Transverse colon (tissue), 4 donors: ENCODE measurements around the gene KCNN3. TPM values are rescaled to one million over a fixed set of nuclear protein-coding genes. Genes with fewer than 3 reads are reported as not detected.
A peak's percentile ranks its signal among the peaks of the same experiment; 100 is the strongest.

Experiments
- DNase-seq: peaks from one replicate; pipeline ENCODE4 v3.0.0-alpha.2; 2019
- H3K27ac ChIP-seq, 4 donors: fragments of 200-600 bp; sonication (generic); 2 replicates each; pipeline ENCODE4 v1.5.1; 2016 to 2018; ENCODE audit warnings: inconsistent platforms in 4 of 4
- H3K27me3 ChIP-seq: fragments of 200-600 bp; sonication (generic); 2 replicates; pipeline ENCODE4 v1.5.1; 2017; ENCODE audit warnings: inconsistent platforms
- H3K36me3 ChIP-seq, 4 donors: fragments of 200-600 bp; sonication (generic); 2 replicates each; pipeline ENCODE4 v1.5.1; 2017 to 2019; ENCODE audit warnings: inconsistent platforms in 4 of 4
- H3K4me1 ChIP-seq, 4 donors: fragments of 200-600 bp; sonication (generic); 2 replicates each; pipeline ENCODE4 v1.5.1; 2017 to 2020; ENCODE audit warnings: inconsistent platforms in 4 of 4
- H3K4me3 ChIP-seq, 4 donors: fragments of 200-600 bp; sonication (generic); 1 replicate in 1 of 4; 2 replicates in 3 of 4; pipeline versions ENCODE4 v1.5.1 to v1.6.1; 2017 to 2019; ENCODE audit warnings: inconsistent platforms in 4 of 4
- H3K9me3 ChIP-seq, 2 donors: fragments of 200-600 bp; sonication (generic); 2 replicates each; pipeline ENCODE4 v1.5.1; 2017 to 2019; ENCODE audit warnings: inconsistent platforms in 2 of 2
- CTCF ChIP-seq, 5 experiments: fragments of 200-600 bp in 3 of 5; fragments of 450-650 bp in 2 of 5; sonication (generic) in 3 of 5; IDR thresholded peaks; 1 replicate in 2 of 5; 2 replicates in 3 of 5; pipeline ENCODE4 v1.5.1; 2016 to 2017; ENCODE audit warnings: antibody characterized with exemption in 5 of 5, inconsistent platforms in 3 of 5, mild to moderate bottlenecking in 2 of 5, moderate library complexity in 1 of 5
- EP300 ChIP-seq: sonication (generic); formaldehyde crosslinking; IDR thresholded peaks from one replicate; pipeline ENCODE4 v1.6.1; 2017; ENCODE audit warnings: antibody characterized with exemption, low read depth
- POLR2A ChIP-seq: fragments of 450-650 bp; IDR thresholded peaks from one replicate; pipeline ENCODE4 v1.6.1; 2016; ENCODE audit warnings: antibody characterized with exemption, mild to moderate bottlenecking, moderate library complexity
- POLR2AphosphoS5 ChIP-seq, 3 donors: sonication (generic); formaldehyde crosslinking; IDR thresholded peaks; one replicate each; pipeline ENCODE4 v1.6.1; 2016; ENCODE audit warnings: antibody characterized with exemption in 3 of 3
- WGBS, 2 donors: methylation state at CpG; one replicate each; pipeline ENCODE4 v1.1.5; 2018; ENCODE audit warnings: low coverage in 1 of 2; 5-methylcytosine and 5-hydroxymethylcytosine counted together
- in situ Hi-C, 4 donors: fragments of 200-750 bp; cut with MboI; loops; one replicate each; pipeline versions ENCODE4 v1.15.0 to v1.15.1; 2017; ENCODE audit warnings: low sequenced_read_pairs in 3 of 4, low pct_ligation_motif_present in 1 of 4, low pct_unique_long_range_greater_than_20kb in 1 of 4
- intact Hi-C: fragments of 100-400 bp; cut with DNase I; formaldehyde crosslinking; loops from one replicate; pipeline ENCODE4 v1.15.1; 2023; ENCODE audit warnings: low total_unique reads
- total RNA-seq, 4 donors: library from RNA; depleted of rRNA; stranded (reverse); fragments of >200 nt; gene quantifications; one replicate each; pipeline ENCODE4 v1.1.0, GENCODE V29; 2016

The KCNN3 gene
- total RNA-seq, 4 donors from 2014 or later, result 2.3 to 5.0 (median 3.5) TPM

GRCh38 chr1:154788110-154788870, 81.8 kb downstream of the KCNN3 start:
- no peaks in the 10 kb centered on the region for H3K27me3 ChIP-seq
- no peaks in the 10 kb centered on the region for H3K36me3 ChIP-seq
- TF ChIP-seq POLR2A, result no peak
- TF ChIP-seq CTCF (IDR thresholded peaks at IDR 0.05), result no peak
- TF ChIP-seq EP300, result no peak
- no peak for TF ChIP-seq POLR2AphosphoS5 (IDR thresholded peaks at IDR 0.05)
- peaks cover 0 to 8% (median 3%) of the 10 kb centered on the region in 4 donors for H3K4me1 ChIP-seq
- intact Hi-C loops (no loop called here), in situ Hi-C loops (no loop called here)
- no peak overlapping the region for H3K4me3 ChIP-seq
- H3K9me3 ChIP-seq, result no peaks in the 10 kb centered on the region
- no peak for DNase-seq
- H3K27ac ChIP-seq, result no peak overlapping the region
- 83 to 87% methylated on average over 10 to 12 of the region's 12 CpGs for WGBS, 2 donors

DNA sequence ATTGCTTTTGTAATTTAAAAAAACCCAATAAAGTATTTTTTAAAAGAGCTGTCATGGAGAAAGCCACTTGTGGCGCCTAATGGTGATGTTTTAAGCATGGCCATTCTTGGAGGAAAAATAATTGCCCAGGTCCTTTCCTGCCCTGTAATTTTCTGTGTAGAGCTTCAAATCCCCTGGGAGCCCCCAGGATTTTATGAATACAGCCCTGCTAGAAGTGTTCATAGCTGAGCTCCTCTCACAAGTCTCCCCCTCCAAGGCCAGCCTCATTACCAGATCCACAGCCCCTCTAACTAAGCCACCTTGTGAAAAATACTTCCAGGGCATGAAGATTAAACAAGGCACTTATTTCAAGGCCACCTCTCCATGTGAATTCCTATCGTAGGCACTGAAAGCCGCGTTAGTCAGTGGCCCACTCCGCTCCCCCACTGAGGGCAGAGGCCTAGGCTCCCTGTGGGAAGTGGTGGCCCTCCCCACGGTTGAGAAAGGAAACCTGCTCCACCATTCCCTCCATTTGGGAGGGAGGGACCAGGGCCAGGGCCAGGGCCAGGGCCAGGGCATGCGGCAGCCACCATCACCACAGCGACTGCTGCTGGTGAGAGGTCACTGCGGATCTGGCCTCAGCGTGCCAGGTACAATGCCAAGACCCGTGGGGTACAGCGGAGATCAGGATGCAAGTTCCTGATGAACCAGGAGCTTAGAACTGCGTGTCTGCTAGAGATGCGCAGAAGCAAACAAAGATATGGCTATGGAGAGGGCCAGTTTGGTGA, 83.1 kb downstream of the KCNN3 start:
- in situ Hi-C loops (no loop called here), intact Hi-C loops (no loop called here)
- TF ChIP-seq CTCF (IDR thresholded peaks at IDR 0.05), result no peak
- TF ChIP-seq POLR2A, result no peak
- TF ChIP-seq EP300, result no peak
- TF ChIP-seq POLR2AphosphoS5 (IDR thresholded peaks at IDR 0.05), result no peak
- 94 to 100% methylated on average over 1 to 14 of the region's 14 CpGs for WGBS, 2 donors
- DNase-seq, result no peak
- Histone ChIP-seq H3K4me1 (peaks cover 0 to 8% (median 3%) of the 10 kb centered on the region in 4 donors), H3K4me3 (no peak overlapping the region), H3K36me3 (no peaks in the 10 kb centered on the region), H3K27me3 (no peaks in the 10 kb centered on the region), H3K27ac (no peak overlapping the region), H3K9me3 (no peaks in the 10 kb centered on the region)

DNA sequence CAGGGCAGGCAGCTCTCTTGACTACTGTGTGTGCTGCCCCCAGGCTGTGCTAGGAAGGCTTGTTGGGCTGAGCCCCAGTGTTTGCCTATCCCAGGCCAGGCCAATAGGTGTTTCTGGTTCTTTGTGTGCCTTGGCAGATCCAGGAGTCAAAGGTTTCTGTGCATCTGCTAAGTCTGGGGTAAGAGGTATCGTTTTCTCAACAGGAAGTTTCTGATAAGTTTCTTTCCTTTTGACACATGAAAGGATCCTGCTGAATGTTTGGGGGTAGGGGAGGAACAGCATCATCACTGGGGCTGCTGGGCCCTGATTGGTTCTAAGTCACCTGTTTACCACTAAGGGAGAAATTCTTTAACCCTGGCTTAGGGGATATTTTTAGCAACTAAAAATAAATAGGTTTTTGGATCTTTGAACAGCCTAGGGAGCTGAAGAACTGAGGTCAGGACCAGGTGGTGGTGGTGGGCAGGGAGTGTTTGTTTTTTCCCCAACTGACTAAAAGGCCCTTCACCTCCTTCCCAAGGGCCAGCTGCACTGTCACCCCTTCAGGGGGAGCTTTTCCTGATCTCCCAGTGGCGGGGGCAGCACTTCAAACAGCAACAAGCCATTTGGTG, 85.1 kb downstream of the KCNN3 start:
- Histone ChIP-seq H3K4me1 (peaks cover 0 to 5% (median 0%) of the 10 kb centered on the region in 4 donors), H3K9me3 (no peaks in the 10 kb centered on the region), H3K36me3 (no peaks in the 10 kb centered on the region), H3K27me3 (no peaks in the 10 kb centered on the region), H3K4me3 (no peak overlapping the region), H3K27ac (peak overlapping the region in 1 of 4 donors; percentile 41)
- 49 to 80% methylated on average over 1 to 2 of the region's 2 CpGs for WGBS, 2 donors
- in situ Hi-C loops, result no loop called here
- TF ChIP-seq POLR2A, result no peak
- no peak for TF ChIP-seq CTCF (IDR thresholded peaks at IDR 0.05)
- no peak for TF ChIP-seq EP300
- no peak for TF ChIP-seq POLR2AphosphoS5 (IDR thresholded peaks at IDR 0.05)
- intact Hi-C loops, result no loop called here
- DNase-seq, result no peak

GRCh38 chr1:154784416-154784815, 85.7 kb downstream of the KCNN3 start:
- intact Hi-C loops, result no loop called here
- no peak for DNase-seq
- Histone ChIP-seq H3K27me3 (no peaks in the 10 kb centered on the region), H3K4me3 (no peak overlapping the region), H3K27ac (peak overlapping the region in 1 of 4 donors; percentile 41), H3K4me1 (peaks cover 0 to 5% (median 0%) of the 10 kb centered on the region in 4 donors), H3K36me3 (no peaks in the 10 kb centered on the region), H3K9me3 (no peaks in the 10 kb centered on the region)
- WGBS, 2 donors, result 82% methylated on average over 6 of the region's 6 CpGs; no CpG with 5 or more reads in 1 of the 2 donors
- in situ Hi-C loops, result no loop called here
- TF ChIP-seq CTCF (IDR thresholded peaks at IDR 0.05) (no peak), POLR2A (no peak), POLR2AphosphoS5 (IDR thresholded peaks at IDR 0.05) (no peak), EP300 (no peak)
